HCT116 (cell line): ENCODE results near the gene MED13L. TPM values are rescaled to one million over a fixed set of nuclear protein-coding genes. Genes with fewer than 3 reads are reported as not detected.

Source experiments
- ATAC-seq: fragments of 200-7000 bp; cut with Tn5 transposase; 2 replicates; pipeline ENCODE4 v1.9.1; 2020; ENCODE audit warnings: mild to moderate bottlenecking, moderate library complexity
- BruUV-seq: library from RNA; stranded (reverse); fragments of 400-500 nt; replicated peaks from 2 replicates; lab custom pipeline; 2021; lab: Mats Ljungman, UMichigan
- CTCF ChIA-PET: fragments of 300-600 bp; sonication (Branson Sonifier 250); formaldehyde crosslinking; loops from one replicate; lab custom pipeline; 2021; ENCODE audit warnings: antibody characterized with exemption; lab: Charles Lee
- POLR2A ChIA-PET: fragments of 300-600, 350-600 bp; sonication (Branson Sonifier 250); formaldehyde crosslinking; loops from one replicate; lab custom pipeline; 2021; ENCODE audit warnings: antibody characterized with exemption; lab: Charles Lee
- RAD21 ChIA-PET, 2 experiments: fragments of 300-600 bp; sonication (Branson Sonifier 250); formaldehyde crosslinking; loops; one replicate each; lab custom pipeline; 2023; ENCODE audit warnings: low total read pairs in 2 of 2; ENCODE audit not compliant: uncharacterized antibody in 2 of 2, unreplicated experiment in 2 of 2, low non-redundant PET in 1 of 2; lab: Charles Lee
- DNase-seq: peaks from one replicate; pipeline ENCODE4 v3.0.0-alpha.2; 2010; ENCODE audit warnings: low read depth, low spot score
- H2AFZ ChIP-seq: fragments of 200-600 bp; shearing (Covaris generic), sonication (generic); 2 replicates; pipeline ENCODE4 v1.6.1; 2017; ENCODE audit warnings: low read depth, mixed run types, mixed read lengths, antibody characterized with exemption, low read length; ENCODE audit not compliant: poor library complexity, severe bottlenecking
- H3K27ac ChIP-seq: 2 replicates; pipeline ENCODE4 v1.5.1; 2012; ENCODE audit warnings: low read depth, low read length
- H3K27me3 ChIP-seq: fragments of 200-600 bp; sonication (generic); 2 replicates; pipeline ENCODE4 v1.6.1; 2016; ENCODE audit warnings: mixed run types, low read length, mixed read lengths; ENCODE audit not compliant: insufficient read depth
- H3K36me3 ChIP-seq, 2 experiments: fragments of 200-500 bp in 1 of 2; fragments of 200-600 bp in 1 of 2; sonication (Bioruptor generic) in 1 of 2; sonication (generic) in 1 of 2; 2 replicates each; pipeline versions ENCODE4 v1.5.1 to v1.6.1; 2014 to 2016; ENCODE audit warnings: low read length in 2 of 2, inconsistent platforms in 1 of 2, mixed read lengths in 1 of 2, mixed run types in 1 of 2; ENCODE audit not compliant: insufficient read depth in 2 of 2, control insufficient read depth in 1 of 2
- H3K4me1 ChIP-seq, 2 experiments: fragments of 200-600 bp in 1 of 2; sonication (generic) in 1 of 2; 2 replicates each; pipeline versions ENCODE4 v1.5.1 to v1.6.1; 2012 to 2017; ENCODE audit warnings: low read length in 2 of 2, inconsistent platforms in 1 of 2, mild to moderate bottlenecking in 1 of 2, mixed read lengths in 1 of 2, mixed run types in 1 of 2, moderate library complexity in 1 of 2; ENCODE audit not compliant: insufficient read depth in 2 of 2, control insufficient read depth in 1 of 2
- H3K4me2 ChIP-seq: fragments of 200-600 bp; sonication (generic); 2 replicates; pipeline ENCODE4 v1.6.1; 2017; ENCODE audit warnings: mixed run types, low read length, mixed read lengths
- H3K4me3 ChIP-seq, 2 experiments: fragments of 200-600 bp in 1 of 2; sonication (generic) in 1 of 2; replicated peaks in 1 of 2; 2 replicates each; pipeline ENCODE4 v1.5.1; 2011 to 2016; ENCODE audit warnings: low read length in 2 of 2, control low read depth in 1 of 2, low read depth in 1 of 2, mild to moderate bottlenecking in 1 of 2, mixed read lengths in 1 of 2, mixed run types in 1 of 2
- H3K79me2 ChIP-seq: fragments of 200-600 bp; sonication (generic); 2 replicates; pipeline ENCODE4 v1.6.1; 2017; ENCODE audit warnings: mild to moderate bottlenecking, mixed run types, low read length, moderate library complexity, mixed read lengths; ENCODE audit not compliant: insufficient read depth
- H3K9ac ChIP-seq: fragments of 200-600 bp; sonication (generic); 2 replicates; pipeline ENCODE4 v1.6.1; 2016; ENCODE audit warnings: low read length, mixed read lengths
- H3K9me2 ChIP-seq: fragments of 200-600 bp; sonication (generic), shearing (Covaris generic); 2 replicates; pipeline ENCODE4 v1.6.1; 2017; ENCODE audit warnings: mixed run types, mild to moderate bottlenecking, moderate library complexity; ENCODE audit not compliant: insufficient read depth
- H3K9me3 ChIP-seq, 2 experiments: fragments of 200-500 bp in 1 of 2; fragments of 200-600 bp in 1 of 2; sonication (Bioruptor generic) in 1 of 2; sonication (generic) in 1 of 2; 2 replicates each; pipeline ENCODE4 v1.6.1; 2014 to 2017; ENCODE audit warnings: low read length in 2 of 2, mixed read lengths in 2 of 2, inconsistent platforms in 1 of 2, low read depth in 1 of 2, mild to moderate bottlenecking in 1 of 2, mixed run types in 1 of 2, moderate library complexity in 1 of 2; ENCODE audit not compliant: control insufficient read depth in 1 of 2, insufficient read depth in 1 of 2
- H4K20me1 ChIP-seq: fragments of 200-600 bp; sonication (generic), shearing (Covaris generic); 2 replicates; pipeline ENCODE4 v1.6.1; 2017; ENCODE audit warnings: mixed run types, mild to moderate bottlenecking, moderate library complexity; ENCODE audit not compliant: insufficient read depth
- ATF3 ChIP-seq: IDR thresholded peaks from 2 replicates; pipeline ENCODE4 v1.6.1; 2012
- ELF1 ChIP-seq: IDR thresholded peaks from 2 replicates; pipeline ENCODE4 v1.6.1; 2012; ENCODE audit warnings: low read depth, borderline replicate concordance
- EZH2phosphoT487 ChIP-seq: fragments of 200-600 bp; IDR thresholded peaks from 2 replicates; pipeline ENCODE4 v1.6.1; 2018; ENCODE audit warnings: antibody characterized with exemption, borderline replicate concordance
- FOSL1 ChIP-seq: IDR thresholded peaks from 2 replicates; pipeline ENCODE4 v1.6.1; 2012; ENCODE audit warnings: low read depth
- JUND ChIP-seq: IDR thresholded peaks from 2 replicates; pipeline ENCODE4 v1.6.1; 2012
- POLR2A ChIP-seq: IDR thresholded peaks from 2 replicates; pipeline ENCODE4 v1.7.0; 2011; ENCODE audit warnings: borderline replicate concordance; ENCODE audit not compliant: insufficient read depth, insufficient read length; ENCODE audit errors: extremely low read depth
- RAD21 ChIP-seq: IDR thresholded peaks from 2 replicates; pipeline ENCODE4 v1.6.1; 2012; ENCODE audit warnings: low read depth, mild to moderate bottlenecking
- SIN3A ChIP-seq: IDR thresholded peaks from 2 replicates; pipeline ENCODE4 v1.6.1; 2012; ENCODE audit warnings: low read depth
- SP1 ChIP-seq: IDR thresholded peaks from 2 replicates; pipeline ENCODE4 v1.6.1; 2012; ENCODE audit warnings: low read depth
- SRF ChIP-seq: IDR thresholded peaks from 2 replicates; pipeline ENCODE4 v1.6.1; 2012; ENCODE audit warnings: low read depth
- YY1 ChIP-seq: IDR thresholded peaks from 2 replicates; pipeline ENCODE4 v1.6.1; 2011; ENCODE audit warnings: low read length, low read depth, moderate library complexity, mild to moderate bottlenecking; ENCODE audit not compliant: insufficient replicate concordance; ENCODE audit errors: extremely low read depth
- ZFX ChIP-seq: fragments of 450-650 bp; IDR thresholded peaks from 2 replicates; pipeline ENCODE4 v1.6.1; 2017
- intact Hi-C: fragments of 100-400 bp; cut with micrococcal nuclease; formaldehyde crosslinking; loops from 2 replicates; pipeline ENCODE4 v1.10.0; 2022
- total RNA-seq: library from RNA; stranded (reverse); gene quantifications from one replicate; pipeline ENCODE4 v1.2.1, GENCODE V29; 2021; ENCODE audit not compliant: unreplicated experiment
- TF ChIP-seq, protein P1 (sequence below): IDR thresholded peaks from 2 replicates; pipeline ENCODE4 v1.6.1; 2012; ENCODE audit warnings: low read depth
- TF ChIP-seq, protein P2 (sequence below), 3 experiments: fragments of 200-600 bp in 1 of 3; sonication (generic) in 1 of 3; IDR thresholded peaks in 2 of 3; conservative IDR thresholded peaks in 1 of 3; 2 replicates each; pipeline ENCODE4 v1.5.1; 2012 to 2017; ENCODE audit warnings: low read depth in 2 of 3, low read length in 2 of 3, antibody characterized with exemption in 1 of 3, borderline replicate concordance in 1 of 3, control low read depth in 1 of 3, mild to moderate bottlenecking in 1 of 3, mixed read lengths in 1 of 3, mixed run types in 1 of 3, moderate library complexity in 1 of 3; ENCODE audit not compliant: insufficient read depth in 1 of 3
- TF ChIP-seq, protein P3 (sequence below): IDR thresholded peaks from 2 replicates; pipeline ENCODE4 v1.6.1; 2011; ENCODE audit warnings: mild to moderate bottlenecking, low read length, moderate library complexity; ENCODE audit not compliant: insufficient replicate concordance; ENCODE audit errors: extremely low read depth

MED13L gene
- total RNA-seq, 1 experiment from 2014 or later = 176 TPM

DNA sequence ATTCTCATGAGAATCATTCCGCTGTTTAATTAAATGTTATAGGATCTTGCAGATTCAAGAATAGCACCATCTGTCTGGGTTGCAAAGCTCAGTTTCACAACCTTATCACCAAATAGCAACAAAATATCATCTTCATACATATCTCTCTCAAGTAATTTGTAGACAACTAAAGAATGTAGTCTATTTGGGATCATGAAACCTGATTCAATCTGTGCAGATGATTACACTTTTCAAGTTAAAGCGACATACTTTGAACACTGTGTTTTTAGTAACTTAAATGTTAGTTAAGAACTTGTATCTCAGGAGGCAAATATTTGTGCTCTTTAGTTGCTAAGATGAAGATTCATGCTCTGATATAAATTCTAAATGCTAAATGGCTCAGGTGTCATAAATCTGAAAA lies 14.8 kb downstream of the MED13L start (continued):
- TF ChIP-seq ZFX (no peak), SRF (no peak)

DNA sequence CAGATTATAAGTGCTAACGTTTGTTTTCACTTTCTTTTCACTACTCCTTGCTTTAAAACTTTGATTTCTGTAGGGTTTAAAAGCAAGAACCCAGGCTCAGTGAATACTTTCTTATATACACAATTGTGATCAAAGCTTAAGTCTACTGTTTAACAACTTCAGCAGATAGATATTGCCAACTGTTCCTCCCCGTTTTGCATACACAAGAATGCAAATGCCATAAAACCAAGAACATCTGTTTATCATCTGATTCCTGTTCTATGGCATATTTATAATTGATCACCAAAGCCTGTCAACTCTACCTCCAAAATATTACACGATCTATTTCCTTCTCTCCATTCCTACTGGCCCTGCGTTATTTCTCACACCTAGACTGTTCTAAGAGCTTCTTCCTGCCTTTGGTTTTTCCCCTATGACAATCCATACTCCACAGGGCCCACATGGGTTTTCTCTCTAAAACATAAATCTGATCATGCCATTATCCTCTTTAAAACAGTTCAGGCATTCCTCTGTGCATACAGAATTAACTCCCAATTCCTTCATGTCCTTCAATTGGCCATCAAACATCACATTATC lies 15.9 kb downstream of the MED13L start:
- RAD21 ChIA-PET = no interaction called here
- CTCF ChIA-PET = no interaction called here
- ATAC-seq (no peak), DNase-seq (no peak)
- H3K9ac ChIP-seq = no peak overlapping the region
- POLR2A ChIA-PET = no interaction called here
- peaks cover 37 to 75% of the 10 kb centered on the region in 2 experiments for H3K4me1 ChIP-seq
- H4K20me1 ChIP-seq = peaks cover 58% of the 10 kb centered on the region
- H3K27ac ChIP-seq = no peak overlapping the region
- intact Hi-C loops = no loop called here
- no peak overlapping the region for H3K4me3 ChIP-seq
- peaks cover 100% of the 10 kb centered on the region for H3K79me2 ChIP-seq
- H3K9me2 ChIP-seq = no peaks in the 10 kb centered on the region
- no peaks in the 10 kb centered on the region for H3K36me3 ChIP-seq
- H3K4me2 ChIP-seq = peak overlapping the region; percentile 4; the same call in 1 of the 2 replicates
- BruUV-seq = no TSS peak
- TF ChIP-seq SIN3A (no peak), JUND (no peak), POLR2A (no peak), ATF3 (no peak), ELF1 (no peak), EZH2phosphoT487 (no peak), RAD21 (no peak), YY1 (no peak), ZFX (no peak), FOSL1 (no peak), SP1 (no peak)
- TF ChIP-seq, protein P1, sequence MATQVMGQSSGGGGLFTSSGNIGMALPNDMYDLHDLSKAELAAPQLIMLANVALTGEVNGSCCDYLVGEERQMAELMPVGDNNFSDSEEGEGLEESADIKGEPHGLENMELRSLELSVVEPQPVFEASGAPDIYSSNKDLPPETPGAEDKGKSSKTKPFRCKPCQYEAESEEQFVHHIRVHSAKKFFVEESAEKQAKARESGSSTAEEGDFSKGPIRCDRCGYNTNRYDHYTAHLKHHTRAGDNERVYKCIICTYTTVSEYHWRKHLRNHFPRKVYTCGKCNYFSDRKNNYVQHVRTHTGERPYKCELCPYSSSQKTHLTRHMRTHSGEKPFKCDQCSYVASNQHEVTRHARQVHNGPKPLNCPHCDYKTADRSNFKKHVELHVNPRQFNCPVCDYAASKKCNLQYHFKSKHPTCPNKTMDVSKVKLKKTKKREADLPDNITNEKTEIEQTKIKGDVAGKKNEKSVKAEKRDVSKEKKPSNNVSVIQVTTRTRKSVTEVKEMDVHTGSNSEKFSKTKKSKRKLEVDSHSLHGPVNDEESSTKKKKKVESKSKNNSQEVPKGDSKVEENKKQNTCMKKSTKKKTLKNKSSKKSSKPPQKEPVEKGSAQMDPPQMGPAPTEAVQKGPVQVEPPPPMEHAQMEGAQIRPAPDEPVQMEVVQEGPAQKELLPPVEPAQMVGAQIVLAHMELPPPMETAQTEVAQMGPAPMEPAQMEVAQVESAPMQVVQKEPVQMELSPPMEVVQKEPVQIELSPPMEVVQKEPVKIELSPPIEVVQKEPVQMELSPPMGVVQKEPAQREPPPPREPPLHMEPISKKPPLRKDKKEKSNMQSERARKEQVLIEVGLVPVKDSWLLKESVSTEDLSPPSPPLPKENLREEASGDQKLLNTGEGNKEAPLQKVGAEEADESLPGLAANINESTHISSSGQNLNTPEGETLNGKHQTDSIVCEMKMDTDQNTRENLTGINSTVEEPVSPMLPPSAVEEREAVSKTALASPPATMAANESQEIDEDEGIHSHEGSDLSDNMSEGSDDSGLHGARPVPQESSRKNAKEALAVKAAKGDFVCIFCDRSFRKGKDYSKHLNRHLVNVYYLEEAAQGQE = no peak
- TF ChIP-seq, protein P2, sequence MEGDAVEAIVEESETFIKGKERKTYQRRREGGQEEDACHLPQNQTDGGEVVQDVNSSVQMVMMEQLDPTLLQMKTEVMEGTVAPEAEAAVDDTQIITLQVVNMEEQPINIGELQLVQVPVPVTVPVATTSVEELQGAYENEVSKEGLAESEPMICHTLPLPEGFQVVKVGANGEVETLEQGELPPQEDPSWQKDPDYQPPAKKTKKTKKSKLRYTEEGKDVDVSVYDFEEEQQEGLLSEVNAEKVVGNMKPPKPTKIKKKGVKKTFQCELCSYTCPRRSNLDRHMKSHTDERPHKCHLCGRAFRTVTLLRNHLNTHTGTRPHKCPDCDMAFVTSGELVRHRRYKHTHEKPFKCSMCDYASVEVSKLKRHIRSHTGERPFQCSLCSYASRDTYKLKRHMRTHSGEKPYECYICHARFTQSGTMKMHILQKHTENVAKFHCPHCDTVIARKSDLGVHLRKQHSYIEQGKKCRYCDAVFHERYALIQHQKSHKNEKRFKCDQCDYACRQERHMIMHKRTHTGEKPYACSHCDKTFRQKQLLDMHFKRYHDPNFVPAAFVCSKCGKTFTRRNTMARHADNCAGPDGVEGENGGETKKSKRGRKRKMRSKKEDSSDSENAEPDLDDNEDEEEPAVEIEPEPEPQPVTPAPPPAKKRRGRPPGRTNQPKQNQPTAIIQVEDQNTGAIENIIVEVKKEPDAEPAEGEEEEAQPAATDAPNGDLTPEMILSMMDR (IDR thresholded peaks at IDR 0.05 in 2 of 3, conservative IDR thresholded peaks at IDR 0.05 in 1 of 3; ENCODE audit: borderline replicate concordance in 1 of 3, insufficient read depth in 1 of 3, low read depth in 2 of 3, low read length in 2 of 3) = no peak
- TF ChIP-seq, protein P3, sequence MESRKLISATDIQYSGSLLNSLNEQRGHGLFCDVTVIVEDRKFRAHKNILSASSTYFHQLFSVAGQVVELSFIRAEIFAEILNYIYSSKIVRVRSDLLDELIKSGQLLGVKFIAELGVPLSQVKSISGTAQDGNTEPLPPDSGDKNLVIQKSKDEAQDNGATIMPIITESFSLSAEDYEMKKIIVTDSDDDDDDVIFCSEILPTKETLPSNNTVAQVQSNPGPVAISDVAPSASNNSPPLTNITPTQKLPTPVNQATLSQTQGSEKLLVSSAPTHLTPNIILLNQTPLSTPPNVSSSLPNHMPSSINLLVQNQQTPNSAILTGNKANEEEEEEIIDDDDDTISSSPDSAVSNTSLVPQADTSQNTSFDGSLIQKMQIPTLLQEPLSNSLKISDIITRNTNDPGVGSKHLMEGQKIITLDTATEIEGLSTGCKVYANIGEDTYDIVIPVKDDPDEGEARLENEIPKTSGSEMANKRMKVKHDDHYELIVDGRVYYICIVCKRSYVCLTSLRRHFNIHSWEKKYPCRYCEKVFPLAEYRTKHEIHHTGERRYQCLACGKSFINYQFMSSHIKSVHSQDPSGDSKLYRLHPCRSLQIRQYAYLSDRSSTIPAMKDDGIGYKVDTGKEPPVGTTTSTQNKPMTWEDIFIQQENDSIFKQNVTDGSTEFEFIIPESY = no peak
- H2AFZ ChIP-seq = no peak overlapping the region
- H3K9me3 ChIP-seq = no peaks in the 10 kb centered on the region
- no peaks in the 10 kb centered on the region for H3K27me3 ChIP-seq
